Right lobe of liver (tissue), 4 donors: ENCODE results near the gene RPS8.

Source experiments
- POLR2A ChIP-seq: fragments of 450-650 bp; IDR thresholded peaks from one replicate; pipeline ENCODE4 v1.6.1; 2017; ENCODE audit warnings: antibody characterized with exemption, mild to moderate bottlenecking
- TF ChIP-seq, protein P1 (sequence below), 4 donors: fragments of 200-600 bp in 3 of 4; fragments of 450-650 bp in 1 of 4; IDR thresholded peaks; one replicate each; pipeline versions ENCODE4 v1.5.1 to v1.8.0; 2016 to 2022; ENCODE audit warnings: antibody characterized with exemption in 4 of 4, mild to moderate bottlenecking in 2 of 4
- donor health status: DM: no; HTN: no; CAD: no.
- donor health status: DM: no; HTN: no; CAD: no.
- donor health status: DM: no; HTN: yes; CAD: no.

DNA sequence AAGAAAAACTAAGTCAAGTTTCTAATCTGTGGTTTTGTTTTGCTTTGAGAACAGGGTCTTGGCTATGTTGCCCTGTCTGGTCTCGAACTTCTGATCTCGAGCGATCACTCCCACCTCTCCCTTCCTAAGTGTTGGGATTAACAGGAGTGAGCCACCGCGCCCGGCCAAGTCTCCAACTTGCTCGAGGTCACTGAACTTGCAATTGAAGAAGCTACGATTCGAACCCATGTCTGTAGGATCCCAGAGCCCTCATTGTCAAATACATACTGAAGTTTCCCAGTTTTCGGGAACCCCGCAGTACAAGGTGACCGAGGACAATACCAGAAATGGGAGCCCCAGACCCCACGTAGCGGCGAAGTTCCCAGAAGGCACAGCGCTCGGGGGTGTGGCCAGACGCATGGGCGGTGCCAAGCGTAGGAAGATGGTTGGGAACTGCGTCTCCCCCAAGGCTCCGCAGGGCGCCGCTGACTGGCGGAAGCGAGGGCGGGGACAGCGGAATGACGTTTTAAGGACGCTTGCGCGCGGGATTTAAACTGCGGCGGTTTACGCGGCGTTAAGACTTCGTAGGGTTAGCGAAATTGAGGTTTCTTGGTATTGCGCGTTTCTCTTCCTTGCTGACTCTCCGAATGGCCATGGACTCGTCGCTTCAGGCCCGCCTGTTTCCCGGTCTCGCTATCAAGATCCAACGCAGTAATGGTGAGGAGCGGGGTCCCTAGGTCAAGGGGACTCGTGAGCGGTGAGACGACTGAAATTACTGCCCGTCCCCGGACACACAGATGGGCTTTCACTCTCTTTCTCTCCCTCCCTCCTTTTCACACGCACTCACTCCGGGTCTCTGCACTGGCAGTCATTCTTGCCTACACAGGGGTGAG is 35.8 kb upstream of the RPS8 start, which contains the start of gene KIF2C:
- TF ChIP-seq, protein P1, sequence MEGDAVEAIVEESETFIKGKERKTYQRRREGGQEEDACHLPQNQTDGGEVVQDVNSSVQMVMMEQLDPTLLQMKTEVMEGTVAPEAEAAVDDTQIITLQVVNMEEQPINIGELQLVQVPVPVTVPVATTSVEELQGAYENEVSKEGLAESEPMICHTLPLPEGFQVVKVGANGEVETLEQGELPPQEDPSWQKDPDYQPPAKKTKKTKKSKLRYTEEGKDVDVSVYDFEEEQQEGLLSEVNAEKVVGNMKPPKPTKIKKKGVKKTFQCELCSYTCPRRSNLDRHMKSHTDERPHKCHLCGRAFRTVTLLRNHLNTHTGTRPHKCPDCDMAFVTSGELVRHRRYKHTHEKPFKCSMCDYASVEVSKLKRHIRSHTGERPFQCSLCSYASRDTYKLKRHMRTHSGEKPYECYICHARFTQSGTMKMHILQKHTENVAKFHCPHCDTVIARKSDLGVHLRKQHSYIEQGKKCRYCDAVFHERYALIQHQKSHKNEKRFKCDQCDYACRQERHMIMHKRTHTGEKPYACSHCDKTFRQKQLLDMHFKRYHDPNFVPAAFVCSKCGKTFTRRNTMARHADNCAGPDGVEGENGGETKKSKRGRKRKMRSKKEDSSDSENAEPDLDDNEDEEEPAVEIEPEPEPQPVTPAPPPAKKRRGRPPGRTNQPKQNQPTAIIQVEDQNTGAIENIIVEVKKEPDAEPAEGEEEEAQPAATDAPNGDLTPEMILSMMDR (IDR thresholded peaks at IDR 0.05), result peak in 2 of 4 donors; percentile 27 to 33
- peak; percentile 74 for TF ChIP-seq POLR2A
